A172 (cell line): ENCODE measurements around the gene KRTAP12-3. TPM values are rescaled to one million over a fixed set of nuclear protein-coding genes. Genes with fewer than 3 reads are reported as not detected.

Source experiments
- DNase-seq: peaks from one replicate; pipeline ENCODE4 v3.0.0-alpha.2; 2015; ENCODE audit warnings: low spot score
- total RNA-seq: library from RNA; depleted of rRNA; stranded (reverse); fragments of >200 nt; shearing (Covaris generic); gene quantifications from 2 replicates; pipeline ENCODE4 v1.2.3, GENCODE V29; 2014; rRNA removed

KRTAP12-3 gene
- total RNA-seq, 1 experiment from 2014 or later, result not detected

DNA sequence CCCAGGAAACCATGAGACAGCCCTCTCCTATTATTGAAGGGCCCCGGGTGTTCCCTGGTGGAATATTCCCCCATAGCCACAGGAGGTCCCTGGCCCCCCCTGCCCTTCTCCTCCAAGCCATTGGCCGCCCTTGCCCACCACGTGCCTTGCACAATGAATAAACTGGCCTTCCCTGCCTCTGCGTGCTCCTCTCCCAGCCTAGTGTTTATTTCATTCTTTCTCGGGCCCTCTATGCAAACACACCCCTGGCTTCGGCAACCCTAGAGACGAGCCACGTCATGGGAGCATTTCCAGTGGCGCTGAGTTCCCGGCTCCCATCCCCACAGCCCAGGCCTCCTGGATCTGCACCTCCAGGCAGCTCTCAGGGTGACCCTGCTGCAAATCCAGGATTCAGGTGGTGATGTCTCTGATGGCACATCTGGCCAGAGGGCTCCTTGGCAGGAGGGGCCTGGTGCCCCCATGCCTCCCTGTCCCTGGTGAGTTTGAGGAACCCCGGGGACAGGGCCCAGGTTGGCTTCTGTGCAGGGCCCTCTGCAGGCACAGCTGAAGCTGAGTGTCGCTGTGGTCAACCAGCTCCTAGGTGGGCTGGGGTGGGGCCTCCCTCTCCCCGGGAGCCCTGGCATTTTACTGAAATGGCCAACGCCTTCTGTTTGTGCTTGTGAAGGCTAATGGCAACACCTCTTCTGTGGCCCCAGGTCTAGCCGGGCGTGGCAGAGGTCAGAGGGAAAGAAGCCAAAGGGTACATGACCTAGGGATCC, 45.4 kb downstream of the KRTAP12-3 start:
- no peak for DNase-seq

- DNase-seq, result no peak
Observed at GRCh38 chr21:44703731-44704635, 46.3 kb downstream of the KRTAP12-3 start.

GRCh38 chr21:44704636-44705001, 46.9 kb downstream of the KRTAP12-3 start:
- no peak for DNase-seq

DNA sequence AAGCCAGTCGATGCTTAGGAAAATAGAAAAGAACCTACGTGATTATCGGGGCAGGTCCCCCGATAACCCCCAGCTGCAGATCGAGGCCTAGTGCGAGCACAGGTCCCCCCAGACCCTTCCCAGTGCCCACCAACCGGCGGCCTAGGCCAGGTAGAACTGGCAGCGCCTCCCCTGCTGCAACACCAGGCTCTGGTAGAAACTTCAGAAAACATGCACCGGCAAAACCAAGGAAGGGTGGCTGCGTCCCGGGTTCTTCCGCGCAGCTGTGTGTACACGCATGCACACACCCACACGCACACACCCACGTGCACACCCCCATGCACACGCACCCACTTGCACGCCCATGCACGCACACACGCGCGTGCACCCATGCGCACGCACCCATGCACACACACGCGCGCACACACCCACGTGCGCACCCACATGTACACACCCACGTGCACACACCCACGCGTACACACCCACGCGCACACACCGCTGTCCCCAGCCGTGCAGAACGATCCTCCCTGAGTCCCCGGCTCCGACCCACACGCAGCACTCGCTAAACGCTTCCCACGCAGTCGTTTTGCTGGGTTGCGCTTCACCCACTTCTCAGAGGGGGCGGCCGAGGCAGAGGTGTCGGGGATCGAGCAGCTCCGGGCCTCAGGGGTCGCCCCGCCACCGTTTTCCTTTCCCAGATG, 48.4 kb downstream of the KRTAP12-3 start:
- no peak for DNase-seq

DNA sequence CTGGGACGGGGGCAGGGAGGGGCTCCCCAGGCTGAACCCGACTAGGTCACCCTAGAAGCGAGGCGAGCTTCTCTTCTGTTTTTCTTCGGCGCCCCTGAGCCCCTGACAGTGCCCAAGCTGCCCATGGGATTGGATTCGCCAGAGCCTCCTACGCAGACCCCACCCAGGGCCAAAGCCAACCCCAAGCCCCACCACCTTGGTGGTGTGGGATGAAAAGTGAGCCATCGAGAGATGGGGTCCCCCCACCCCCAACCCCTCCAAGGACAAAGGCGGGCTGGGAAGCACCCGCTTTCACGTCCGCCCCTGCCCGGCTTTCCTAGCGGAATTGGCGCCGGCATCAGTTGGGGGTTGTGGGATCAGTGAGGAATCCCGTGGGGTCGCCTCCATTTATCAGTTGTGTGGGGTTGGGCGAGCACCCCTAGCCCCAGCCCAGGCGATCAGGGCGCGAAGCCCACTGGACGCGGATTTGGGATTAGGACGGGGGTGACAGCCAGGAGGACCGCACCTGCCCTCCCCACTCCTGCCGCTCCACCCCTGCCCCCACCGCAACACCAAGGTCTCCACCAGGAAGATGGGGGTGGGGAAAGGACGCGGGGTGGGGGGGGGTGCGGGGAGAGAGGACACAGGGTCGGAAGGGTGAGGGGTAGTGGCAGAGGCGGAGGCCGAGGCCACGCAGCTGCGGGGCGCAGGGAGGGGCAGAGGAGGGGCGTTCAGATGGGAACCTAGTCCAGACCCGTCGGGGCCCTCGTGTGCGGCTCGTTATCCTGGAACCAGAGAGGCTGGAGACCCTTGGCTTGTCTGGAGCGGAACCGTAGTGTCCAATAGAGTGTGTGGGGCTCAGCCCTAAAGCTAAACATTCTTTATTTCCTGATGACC, 49.2 kb downstream of the KRTAP12-3 start:
- no peak for DNase-seq

Other genes starting within 250 kb of the KRTAP12-3 start
- 0.50 and 1.5 TPM in 2 replicates for gene LRRC3, start 202.4 kb upstream of the KRTAP12-3 start, total RNA-seq
- gene KRTAP10-1, start 117.7 kb upstream of the KRTAP12-3 start, total RNA-seq, result not detected in 2 replicates
- gene KRTAP10-2, start 106.4 kb upstream of the KRTAP12-3 start, total RNA-seq, result not detected in 2 replicates
- gene KRTAP10-3, start 99.1 kb upstream of the KRTAP12-3 start, total RNA-seq, result not detected in 2 replicates
- not detected in 2 replicates for gene KRTAP10-4, start 84.2 kb upstream of the KRTAP12-3 start, total RNA-seq
- gene KRTAP10-5, start 77.3 kb upstream of the KRTAP12-3 start, total RNA-seq, result not detected in 2 replicates
- gene KRTAP10-6, start 65.4 kb upstream of the KRTAP12-3 start, total RNA-seq, result not detected in 2 replicates
- not detected in 2 replicates for gene KRTAP10-7, start 57.3 kb upstream of the KRTAP12-3 start, total RNA-seq
- not detected in 2 replicates for gene KRTAP10-8, start 45.9 kb upstream of the KRTAP12-3 start, total RNA-seq
- not detected in 2 replicates for gene KRTAP10-9, start 30.8 kb upstream of the KRTAP12-3 start, total RNA-seq
- not detected in 2 replicates for gene KRTAP10-10, start 20.6 kb upstream of the KRTAP12-3 start, total RNA-seq
- not detected in 2 replicates for gene KRTAP10-11, start 11.5 kb upstream of the KRTAP12-3 start, total RNA-seq
- not detected in 2 replicates for gene KRTAP12-4, start 3.3 kb upstream of the KRTAP12-3 start, total RNA-seq
- gene KRTAP12-2, start 9.0 kb downstream of the KRTAP12-3 start, total RNA-seq, result not detected in 2 replicates
- gene KRTAP12-1, start 24.2 kb downstream of the KRTAP12-3 start, total RNA-seq, result not detected in 2 replicates
- not detected in 2 replicates for gene KRTAP10-12, start 39.2 kb downstream of the KRTAP12-3 start, total RNA-seq
- gene TSPEAR, start 53.6 kb downstream of the KRTAP12-3 start, total RNA-seq, result 0.17 TPM in 1 of 2 replicates, not detected in the other
- gene UBE2G2, start 143.9 kb downstream of the KRTAP12-3 start, total RNA-seq, result 53.1 and 68.3 TPM in 2 replicates
- gene SUMO3, start 160.1 kb downstream of the KRTAP12-3 start, total RNA-seq, result 118 and 140 TPM in 2 replicates
- 637 and 713 TPM in 2 replicates for gene PTTG1IP, start 215.8 kb downstream of the KRTAP12-3 start, total RNA-seq